Activated CD8-positive, alpha-beta memory T cell treated with anti-CD3 and anti-CD28 coated beads, Interleukin-2, amount 10 ng/mL, durations not matched to agents 7 days and 5 days (primary cell): ENCODE measurements around the gene FOXM1. TPM values are rescaled to one million over a fixed set of nuclear protein-coding genes. Genes with fewer than 3 reads are reported as not detected.
"Not testable (repeated sequence)": the region's sequence is repeated elsewhere in the genome, so short reads cannot be mapped to it uniquely, and the experiment has no call there.

Experiments
- ATAC-seq: fragments of 150-1000 bp; cut with Tn5 transposase; one replicate; pipeline ENCODE4 v1.10.0; 2021; ENCODE audit warnings: moderate library complexity
- CTCF ChIA-PET: fragments of 350-600 bp; sonication (Branson Sonifier 250); formaldehyde crosslinking; loops from one replicate; lab custom pipeline; 2021; ENCODE audit warnings: antibody characterized with exemption; lab: Charles Lee
- DNase-seq: peaks from one replicate; pipeline ENCODE4 v3.0.0-alpha.2; 2020
- H3K27ac Mint-ChIP-seq: one replicate; pipeline ENCODE4 v1.8.0; 2021; ENCODE audit warnings: mild to moderate bottlenecking, mixed read lengths
- H3K27me3 Mint-ChIP-seq: one replicate; pipeline ENCODE4 v1.8.0; 2021; ENCODE audit warnings: mixed read lengths
- H3K36me3 Mint-ChIP-seq: one replicate; pipeline ENCODE4 v1.8.0; 2021; ENCODE audit warnings: mild to moderate bottlenecking, mixed read lengths
- H3K4me1 Mint-ChIP-seq: one replicate; pipeline ENCODE4 v1.8.0; 2021; ENCODE audit warnings: mixed read lengths
- H3K4me3 Mint-ChIP-seq: one replicate; pipeline ENCODE4 v1.8.0; 2021; ENCODE audit warnings: mild to moderate bottlenecking, moderate library complexity, mixed read lengths
- H3K9me3 Mint-ChIP-seq: one replicate; pipeline ENCODE4 v1.8.0; 2022; ENCODE audit warnings: low read depth, mixed read lengths
- total RNA-seq, 2 experiments: library from RNA; stranded (reverse); gene quantifications; one replicate each; pipeline ENCODE4 v1.2.3, GENCODE V29; 2021

The FOXM1 gene
- total RNA-seq, 2 experiments from 2014 or later = 130 to 155 TPM

DNA sequence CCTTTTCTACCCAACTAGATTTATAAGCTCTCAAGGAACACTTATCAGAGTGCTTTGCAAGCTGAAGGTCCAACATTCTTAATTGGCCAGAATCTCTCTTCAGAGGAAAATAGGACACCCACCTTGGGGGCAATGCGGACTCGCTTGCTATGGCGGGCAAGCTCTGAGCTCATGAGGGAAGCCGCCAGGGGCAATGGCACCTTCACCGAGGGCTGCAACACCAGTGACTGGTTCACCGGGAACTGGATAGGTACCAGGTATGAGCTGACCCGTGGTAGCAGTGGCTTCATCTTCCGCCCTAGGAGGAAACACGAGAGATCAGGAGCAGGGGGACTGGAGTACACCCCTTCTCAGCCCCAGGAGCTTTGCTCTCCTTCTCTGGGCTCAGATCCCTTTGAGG lies 12.8 kb downstream of the FOXM1 start:
- Mint-ChIP-seq H3K4me1 (peaks cover 15% of the 10 kb centered on the region), H3K9me3 (no peaks in the 10 kb centered on the region), H3K36me3 (peaks cover 69% of the 10 kb centered on the region), H3K27me3 (no peaks in the 10 kb centered on the region), H3K27ac (no peak overlapping the region), H3K4me3 (no peak overlapping the region)
- ATAC-seq (no peak), DNase-seq (no peak)
- CTCF ChIA-PET = interaction anchor here (2.4 kb wide), 1 partner anchor 10 kb away, joined by 9 read pairs; no protein-coding TSS in a partner anchor

GRCh38 chr12:2863402-2863801 lies 13.6 kb downstream of the FOXM1 start:
- H3K27me3 Mint-ChIP-seq, ATAC-seq, DNase-seq, H3K4me1 Mint-ChIP-seq, H3K9me3 Mint-ChIP-seq, H3K27ac Mint-ChIP-seq, H3K4me3 Mint-ChIP-seq: not testable (repeated sequence)
- CTCF ChIA-PET = interaction anchor here (2.4 kb wide), 1 partner anchor 9 kb away, joined by 9 read pairs; no protein-coding TSS in a partner anchor
- H3K36me3 Mint-ChIP-seq = peaks cover 61% of the 10 kb centered on the region

- Mint-ChIP-seq H3K4me3 (no peak overlapping the region), H3K27ac (no peak overlapping the region), H3K9me3 (no peaks in the 10 kb centered on the region), H3K36me3 (peaks cover 56% of the 10 kb centered on the region), H3K27me3 (no peaks in the 10 kb centered on the region), H3K4me1 (peaks cover 3% of the 10 kb centered on the region)
- DNase-seq (no peak), ATAC-seq (no peak)
- CTCF ChIA-PET = no interaction called here
These were observed 14.1 kb downstream of the FOXM1 start for GRCh38 chr12:2862876-2863275.

GRCh38 chr12:2860170-2860569 lies 16.8 kb downstream of the FOXM1 start:
- Mint-ChIP-seq H3K36me3 (peaks cover 39% of the 10 kb centered on the region), H3K9me3 (no peaks in the 10 kb centered on the region), H3K27ac (no peak overlapping the region), H3K4me1 (no peaks in the 10 kb centered on the region), H3K4me3 (no peak overlapping the region), H3K27me3 (no peaks in the 10 kb centered on the region)
- DNase-seq (no peak), ATAC-seq (no peak)
- CTCF ChIA-PET = interaction anchor here (1.3 to 1.5 kb wide), 2 partner anchors 10 to 84 kb away, joined by 3 to 4 read pairs; no protein-coding TSS in a partner anchor

DNA sequence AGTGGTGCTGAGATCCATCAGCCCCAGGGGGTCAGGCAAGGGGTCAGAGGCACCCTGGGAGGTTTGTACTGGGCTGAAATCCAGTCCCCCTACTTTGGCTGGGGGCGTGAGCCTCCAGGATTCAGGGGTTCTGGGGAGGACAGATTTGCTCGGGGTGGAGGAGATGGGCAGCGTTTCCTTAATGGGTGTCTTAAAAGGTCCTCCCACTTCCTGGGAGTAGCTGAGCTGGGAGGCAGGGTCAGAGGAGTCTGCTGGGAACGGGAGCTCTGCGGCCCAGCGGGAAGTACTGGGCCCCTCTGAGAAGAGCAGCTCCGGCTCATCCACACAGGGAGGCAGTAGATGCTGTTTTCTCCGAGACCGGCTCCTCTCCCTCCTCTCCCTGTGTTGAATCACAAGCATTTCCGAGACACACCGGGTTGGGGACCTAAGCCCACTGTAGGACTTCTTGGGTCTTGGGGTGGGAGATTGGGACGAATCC lies 18.0 kb downstream of the FOXM1 start:
- DNase-seq (no peak), ATAC-seq (no peak)
- Mint-ChIP-seq H3K9me3 (no peaks in the 10 kb centered on the region), H3K4me3 (no peak overlapping the region), H3K27ac (no peak overlapping the region), H3K4me1 (no peaks in the 10 kb centered on the region), H3K36me3 (peaks cover 28% of the 10 kb centered on the region), H3K27me3 (no peaks in the 10 kb centered on the region)
- CTCF ChIA-PET = interaction anchor here (1.3 kb wide), 1 partner anchor 85 kb away, joined by 3 read pairs; no protein-coding TSS in a partner anchor

GRCh38 chr12:2858334-2858733 lies 18.6 kb downstream of the FOXM1 start:
- H3K27ac Mint-ChIP-seq = no peak overlapping the region
- no peaks in the 10 kb centered on the region for H3K9me3 Mint-ChIP-seq
- DNase-seq = no peak
- H3K4me1 Mint-ChIP-seq = no peaks in the 10 kb centered on the region
- H3K4me3 Mint-ChIP-seq = no peak overlapping the region
- peaks cover 25% of the 10 kb centered on the region for H3K36me3 Mint-ChIP-seq
- no peak for ATAC-seq
- CTCF ChIA-PET = no interaction called here
- no peaks in the 10 kb centered on the region for H3K27me3 Mint-ChIP-seq

- Mint-ChIP-seq H3K27ac (no peak overlapping the region), H3K4me1 (no peaks in the 10 kb centered on the region), H3K27me3 (no peaks in the 10 kb centered on the region), H3K36me3 (peaks cover 18% of the 10 kb centered on the region), H3K4me3 (no peak overlapping the region), H3K9me3 (no peaks in the 10 kb centered on the region)
- CTCF ChIA-PET = interaction anchor here (1.3 kb wide), 1 partner anchor 9 kb away, joined by 3 read pairs; no protein-coding TSS in a partner anchor
- DNase-seq (no peak), ATAC-seq (no peak)
These were observed 19.4 kb downstream of the FOXM1 start for GRCh38 chr12:2857576-2857975.

- H3K9me3 Mint-ChIP-seq = no peaks in the 10 kb centered on the region
- ATAC-seq = no peak
- no peak for DNase-seq
- H3K4me3 Mint-ChIP-seq = no peak within 1 kb of the TSS
- peaks cover under 1% of the 10 kb centered on the region for H3K4me1 Mint-ChIP-seq
- CTCF ChIA-PET = interaction anchor here (1.3 kb wide), 1 partner anchor 9 kb away, joined by 3 read pairs; no protein-coding TSS in a partner anchor
- H3K27me3 Mint-ChIP-seq = no peaks in the 10 kb centered on the region
- H3K27ac Mint-ChIP-seq = no peak within 1 kb of the TSS
- H3K36me3 Mint-ChIP-seq = peaks cover 16% of the 10 kb centered on the region
These were observed 19.9 kb downstream of the FOXM1 start, which contains the start of gene TEX52 for GRCh38 chr12:2857021-2857431. Gene TEX52, minus strand, starts transcription at chr12:2857039. Its CDS starts 13 bp downstream, at chr12:2857026.

GRCh38 chr12:2856051-2856450 lies 20.9 kb downstream of the FOXM1 start:
- Mint-ChIP-seq H3K27me3 (no peaks in the 10 kb centered on the region), H3K36me3 (peaks cover 9% of the 10 kb centered on the region), H3K4me3 (no peak overlapping the region), H3K9me3 (no peaks in the 10 kb centered on the region), H3K4me1 (peaks cover 2% of the 10 kb centered on the region), H3K27ac (no peak overlapping the region)
- ATAC-seq (no peak), DNase-seq (no peak)
- CTCF ChIA-PET = no interaction called here

GRCh38 chr12:2855546-2855945 lies 21.4 kb downstream of the FOXM1 start:
- CTCF ChIA-PET = interaction anchor here (1.9 kb wide), 1 partner anchor 89 kb away, joined by 12 read pairs; no protein-coding TSS in a partner anchor
- no peak for DNase-seq
- peaks cover 9% of the 10 kb centered on the region for H3K36me3 Mint-ChIP-seq
- H3K27me3 Mint-ChIP-seq = no peaks in the 10 kb centered on the region
- peaks cover 2% of the 10 kb centered on the region for H3K4me1 Mint-ChIP-seq
- H3K9me3 Mint-ChIP-seq = no peaks in the 10 kb centered on the region
- no peak for ATAC-seq
- H3K27ac Mint-ChIP-seq = no peak overlapping the region
- no peak overlapping the region for H3K4me3 Mint-ChIP-seq

GRCh38 chr12:2854669-2855453 lies 22.1 kb downstream of the FOXM1 start:
- CTCF ChIA-PET = interaction anchor here (1.0 to 1.9 kb wide), 8 partner anchors 10 to 148 kb away, joined by 3 to 12 read pairs (median 4); no protein-coding TSS in a partner anchor
- Mint-ChIP-seq H3K4me3 (no peak overlapping the region), H3K27ac (no peak overlapping the region), H3K36me3 (peaks cover 3% of the 10 kb centered on the region), H3K9me3 (no peaks in the 10 kb centered on the region), H3K27me3 (no peaks in the 10 kb centered on the region), H3K4me1 (peaks cover 2% of the 10 kb centered on the region)
- DNase-seq (no peak), ATAC-seq (no peak)

DNA sequence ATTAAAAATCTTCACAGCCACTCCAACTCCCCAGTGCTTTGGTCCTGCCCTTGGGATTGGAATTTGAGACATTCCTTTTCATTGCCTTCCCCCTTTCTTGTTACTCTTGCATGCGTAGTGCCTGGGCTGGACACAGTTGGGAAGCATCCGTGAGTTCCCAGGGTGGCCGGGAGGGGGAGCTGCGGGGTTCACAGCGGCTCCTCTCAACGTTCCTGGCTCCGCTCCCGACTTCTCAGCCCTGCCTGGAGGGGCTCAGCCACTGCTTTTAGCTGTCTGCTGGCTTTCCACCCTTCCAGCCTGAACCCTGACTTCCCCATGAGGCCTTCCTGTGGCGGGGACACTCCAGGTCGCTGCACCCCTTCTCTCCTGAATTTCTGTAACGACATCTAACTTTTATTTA lies 23.3 kb downstream of the FOXM1 start:
- peak; percentile 49 for DNase-seq
- CTCF ChIA-PET = interaction anchor here (0.7 to 1.9 kb wide), 11 partner anchors 9 to 187 kb away, joined by 3 to 12 read pairs (median 4); no protein-coding TSS in a partner anchor
- Mint-ChIP-seq H3K36me3 (no peaks in the 10 kb centered on the region), H3K4me1 (peaks cover 2% of the 10 kb centered on the region), H3K9me3 (no peaks in the 10 kb centered on the region), H3K27me3 (no peaks in the 10 kb centered on the region), H3K27ac (no peak overlapping the region), H3K4me3 (no peak overlapping the region)
- peak; percentile 62 for ATAC-seq

- peaks cover 2% of the 10 kb centered on the region for H3K36me3 Mint-ChIP-seq
- no peak overlapping the region for H3K4me3 Mint-ChIP-seq
- H3K9me3 Mint-ChIP-seq = no peaks in the 10 kb centered on the region
- DNase-seq (no peak), ATAC-seq (no peak)
- no peaks in the 10 kb centered on the region for H3K27me3 Mint-ChIP-seq
- CTCF ChIA-PET = interaction anchor here (0.6 to 1.4 kb wide), 2 partner anchors 15 to 38 kb away, joined by 3 read pairs; no protein-coding TSS in a partner anchor
- H3K27ac Mint-ChIP-seq = no peak overlapping the region
- peaks cover 2% of the 10 kb centered on the region for H3K4me1 Mint-ChIP-seq
These were observed 25.0 kb downstream of the FOXM1 start for GRCh38 chr12:2851931-2852330.
